Measurements from ENCODE around the gene WDR86.
A peak's percentile ranks its signal among the peaks of the same experiment; 100 is the strongest.

Gene WDR86

DNA sequence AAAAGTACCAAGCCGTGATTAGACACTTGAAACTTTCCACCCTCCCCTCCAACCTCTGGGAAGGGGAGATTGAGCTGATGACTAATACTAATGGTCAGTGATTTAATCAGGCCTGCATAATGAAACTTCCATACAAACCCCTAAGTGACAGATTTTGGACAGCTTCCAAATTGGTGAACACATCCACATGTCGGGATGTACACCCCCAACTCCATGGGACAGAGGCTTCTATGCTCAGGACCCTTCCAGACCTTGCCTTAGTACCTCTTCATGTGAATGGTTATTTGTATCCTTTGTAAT is 63.4 kb downstream of the WDR86 start:
- no peak for DNase-seq

- DNase-seq = no peak
These were observed 64.0 kb downstream of the WDR86 start for GRCh38 chr7:151345576-151346469.

GRCh38 chr7:151343516-151343915 is 66.3 kb downstream of the WDR86 start:
- no peak for DNase-seq

GRCh38 chr7:151342811-151343210 is 67.0 kb downstream of the WDR86 start:
- peak in 1 of 5 experiments; percentile 37 for DNase-seq

- peak in 1 of 5 experiments; percentile 78 for DNase-seq
These were observed 67.7 kb downstream of the WDR86 start for GRCh38 chr7:151342102-151342646.

- peak; percentile 82 to 90 (median 87) for DNase-seq
These were observed 68.3 kb downstream of the WDR86 start, which contains the start of gene NUB1 for GRCh38 chr7:151341357-151342101. NUB1 (plus strand) TSS chr7:151341812; CDS start chr7:151345350, 3,538 bp downstream.

GRCh38 chr7:151340794-151341356 is 69.0 kb downstream of the WDR86 start:
- DNase-seq = no peak

DNA sequence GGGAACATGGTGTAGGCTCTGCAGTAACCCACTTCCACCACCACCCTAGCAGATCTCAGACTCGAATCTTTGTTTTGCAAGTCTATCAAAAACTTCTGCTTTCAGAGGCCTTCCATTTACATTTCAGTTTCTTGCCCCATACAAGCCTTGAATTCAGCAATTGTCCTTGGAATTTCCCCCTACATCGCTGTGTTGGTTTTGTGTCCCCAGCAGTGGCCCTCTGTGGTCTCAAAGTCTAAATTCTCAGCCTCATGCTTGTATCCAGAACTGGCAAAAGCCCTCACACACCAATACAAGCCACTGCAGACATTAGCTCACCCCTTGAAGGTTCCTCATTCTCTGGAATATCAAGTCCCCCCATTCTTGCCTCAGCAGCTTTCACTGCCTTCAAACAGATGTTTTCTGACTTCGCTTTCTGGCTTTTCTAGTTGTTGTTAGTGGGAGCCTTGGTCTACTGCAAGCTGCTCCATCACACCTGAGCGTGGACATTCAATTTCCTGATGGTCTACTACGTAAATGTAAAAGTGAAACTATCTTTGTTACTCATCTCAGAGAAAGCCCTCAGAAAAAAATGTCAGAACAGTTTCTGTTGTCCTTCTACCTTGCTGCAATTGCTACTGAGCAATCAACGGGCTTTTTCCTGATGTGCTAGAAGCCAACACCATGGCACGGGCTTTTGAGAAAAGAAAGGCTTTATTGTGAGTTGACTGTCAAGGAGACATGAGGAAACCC is 70.0 kb downstream of the WDR86 start:
- peak in 1 of 5 experiments; percentile 56 for DNase-seq

DNA sequence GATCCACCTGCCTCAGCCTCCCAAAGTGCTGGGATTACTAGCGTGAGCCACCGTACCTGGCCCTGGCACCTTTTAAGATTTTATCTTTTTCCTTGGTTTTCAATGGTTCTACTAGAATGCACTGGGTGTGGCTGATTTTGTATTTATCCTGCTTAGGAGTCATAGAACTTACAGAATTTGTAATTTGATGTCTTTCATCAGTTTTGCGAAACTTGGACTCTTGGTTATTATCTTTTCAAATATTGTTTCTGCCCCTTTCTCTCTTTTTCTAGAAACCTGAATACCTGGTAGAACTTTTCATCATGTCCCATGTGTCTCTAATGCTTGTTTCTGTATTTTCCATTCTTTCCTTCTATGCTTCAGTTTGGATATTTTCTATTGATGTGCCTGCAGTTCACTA is 71.0 kb downstream of the WDR86 start:
- DNase-seq = no peak

GRCh38 chr7:151337346-151337745 is 72.5 kb downstream of the WDR86 start:
- DNase-seq = no peak

DNA sequence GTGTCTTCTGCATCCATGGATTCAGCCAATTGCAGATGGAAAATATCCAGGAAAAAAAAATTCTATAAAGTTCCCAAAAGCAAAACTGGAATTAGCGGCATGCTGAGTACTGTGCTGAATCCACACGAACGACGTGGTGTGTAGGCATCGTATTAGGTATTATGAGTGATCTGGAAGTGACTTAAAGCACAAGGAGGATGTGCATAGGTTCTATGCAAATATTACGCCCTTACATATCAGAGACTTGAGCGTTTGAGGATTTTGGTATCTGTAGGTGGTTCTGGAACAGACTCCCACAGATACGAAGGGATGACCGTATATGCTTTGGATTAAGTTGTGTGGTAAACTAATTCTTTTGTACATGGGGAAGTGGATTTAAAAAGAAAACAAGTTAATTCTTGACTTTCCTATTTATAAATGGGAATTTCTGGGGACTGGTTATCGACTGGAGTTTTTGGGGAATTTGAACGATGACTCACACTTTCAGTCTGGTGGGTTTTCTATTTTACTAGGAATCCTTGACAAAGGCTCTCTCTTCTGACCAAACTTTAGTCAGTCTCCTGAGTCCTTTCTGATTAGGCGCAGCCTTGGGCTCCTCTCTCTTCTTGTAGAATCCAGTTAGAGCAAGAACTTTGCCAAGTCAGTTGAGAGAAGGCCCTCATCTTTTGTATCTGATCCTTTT is 73.7 kb downstream of the WDR86 start:
- no peak for DNase-seq

DNA sequence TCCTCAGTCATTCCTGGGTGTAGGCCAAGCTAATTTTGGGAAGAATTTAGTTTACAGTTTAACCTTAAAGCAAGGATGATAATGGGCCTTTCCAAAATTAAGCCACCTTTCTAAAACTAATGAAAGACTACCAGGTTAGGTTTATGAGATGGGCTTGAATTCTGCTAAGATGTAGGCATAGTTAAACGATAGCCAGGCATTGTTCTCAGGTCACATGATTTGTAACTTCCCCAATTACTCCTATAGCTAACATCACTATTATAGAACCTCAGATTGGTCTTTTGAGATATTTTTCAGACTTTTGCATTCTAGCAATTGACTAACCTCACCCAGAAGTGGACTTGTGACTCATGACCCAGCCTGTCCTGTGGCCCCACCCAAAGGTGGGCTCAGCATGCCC is 75.2 kb downstream of the WDR86 start:
- no peak for DNase-seq
